IMR-90 (cell line): ENCODE data around the gene TSG101. TPM values are rescaled to one million over a fixed set of nuclear protein-coding genes. Genes with fewer than 3 reads are reported as not detected.

ENCODE experiments used
- ATAC-seq: fragments of 200-7000 bp; cut with Tn5 transposase; 2 replicates; pipeline ENCODE4 v1.9.1; 2020; ENCODE audit warnings: low read depth, mild to moderate bottlenecking, moderate library complexity
- BruUV-seq: library from RNA; stranded (reverse); fragments of 400-500 nt; replicated peaks from 2 replicates; lab custom pipeline; 2021; lab: Mats Ljungman, UMichigan
- CTCF ChIA-PET: fragments of 300-600 bp; formaldehyde crosslinking; extraction: SDS; loops from one replicate; lab custom pipeline; 2021; ENCODE audit warnings: antibody characterized with exemption; lab: Yijun Ruan, JAX
- POLR2A ChIA-PET: fragments of 300-600 bp; sonication (Branson Sonifier 250); formaldehyde crosslinking; loops from one replicate; lab custom pipeline; 2022; ENCODE audit warnings: antibody characterized with exemption; ENCODE audit not compliant: unreplicated experiment; lab: Charles Lee
- DNase-seq: peaks from one replicate; pipeline ENCODE4 v3.0.0; 2013
- H2AFZ ChIP-seq: replicated peaks from 2 replicates; pipeline ENCODE3; 2013; ENCODE audit warnings: low read length, mild to moderate bottlenecking; ENCODE audit not compliant: poor library complexity
- H2AK5ac ChIP-seq: 2 replicates; pipeline ENCODE4 v1.6.1; 2013; ENCODE audit warnings: low read depth, low read length, inconsistent platforms
- H2AK9ac ChIP-seq: replicated peaks from 2 replicates; pipeline ENCODE3; 2013; ENCODE audit warnings: mild to moderate bottlenecking, low read depth, low read length, moderate library complexity; ENCODE audit not compliant: poor library complexity
- H2BK120ac ChIP-seq: 2 replicates; pipeline ENCODE4 v1.6.1; 2013; ENCODE audit warnings: low read depth, low read length, inconsistent platforms
- H2BK15ac ChIP-seq: 3 replicates; pipeline ENCODE4 v1.6.1; 2013; ENCODE audit warnings: low read depth, low read length, inconsistent platforms
- H2BK20ac ChIP-seq: 2 replicates; pipeline ENCODE4 v1.6.1; 2013; ENCODE audit warnings: low read depth, mild to moderate bottlenecking, inconsistent platforms, low read length, moderate library complexity
- H2BK5ac ChIP-seq: 2 replicates; pipeline ENCODE4 v1.6.1; 2013; ENCODE audit warnings: mild to moderate bottlenecking, low read depth, low read length, inconsistent platforms; ENCODE audit not compliant: poor library complexity, severe bottlenecking
- H3K14ac ChIP-seq: replicated peaks from 2 replicates; pipeline ENCODE4 v1.6.1; 2013; ENCODE audit warnings: low read depth, low read length, inconsistent platforms
- H3K18ac ChIP-seq: 2 replicates; pipeline ENCODE4 v1.6.1; 2013; ENCODE audit warnings: low read depth, low read length, control low read depth
- H3K23ac ChIP-seq: 2 replicates; pipeline ENCODE4 v1.6.1; 2013; ENCODE audit warnings: low read depth, low read length, inconsistent platforms
- H3K27ac ChIP-seq: 2 replicates; pipeline ENCODE4 v1.5.1; 2013; ENCODE audit warnings: mild to moderate bottlenecking, control low read depth, low read length; ENCODE audit not compliant: insufficient read depth
- H3K27me3 ChIP-seq: 2 replicates; pipeline ENCODE4 v1.6.1; 2013; ENCODE audit warnings: low read length; ENCODE audit not compliant: control insufficient read depth, insufficient read depth
- H3K36me3 ChIP-seq: 2 replicates; pipeline ENCODE4 v1.6.1; 2013; ENCODE audit warnings: low read length, mixed read lengths; ENCODE audit not compliant: control insufficient read depth, insufficient read depth
- H3K4ac ChIP-seq: 2 replicates; pipeline ENCODE4 v1.6.1; 2013; ENCODE audit warnings: low read depth, low read length, inconsistent platforms
- H3K4me1 ChIP-seq: 2 replicates; pipeline ENCODE4 v1.6.1; 2013; ENCODE audit warnings: low read length, mixed read lengths; ENCODE audit not compliant: control insufficient read depth, insufficient read depth
- H3K4me2 ChIP-seq: 2 replicates; pipeline ENCODE4 v1.6.1; 2013; ENCODE audit warnings: low read depth, mild to moderate bottlenecking, control low read depth, low read length, moderate library complexity
- H3K4me3 ChIP-seq: 2 replicates; pipeline ENCODE4 v1.5.1; 2013; ENCODE audit warnings: low read depth, mild to moderate bottlenecking, control low read depth, low read length, moderate library complexity; ENCODE audit not compliant: insufficient read depth
- H3K56ac ChIP-seq: 2 replicates; pipeline ENCODE4 v1.6.1; 2013; ENCODE audit warnings: low read length, inconsistent platforms; ENCODE audit not compliant: insufficient read depth; ENCODE audit errors: extremely low read depth
- H3K79me1 ChIP-seq, 2 experiments: 2 replicates each; pipeline ENCODE4 v1.6.1; 2013; ENCODE audit warnings: low read length in 2 of 2, inconsistent platforms in 1 of 2, low read depth in 1 of 2
- H3K9ac ChIP-seq: 2 replicates; pipeline ENCODE4 v1.6.1; 2013; ENCODE audit warnings: low read depth, low read length, control low read depth
- H3K9me1 ChIP-seq: 2 replicates; pipeline ENCODE4 v1.6.1; 2013; ENCODE audit warnings: low read length, inconsistent platforms; ENCODE audit not compliant: insufficient read depth
- H3K9me3 ChIP-seq: 2 replicates; pipeline ENCODE4 v1.6.1; 2013; ENCODE audit warnings: low read length; ENCODE audit not compliant: control insufficient read depth, insufficient read depth
- H4K20me1 ChIP-seq: 2 replicates; pipeline ENCODE4 v1.6.1; 2013; ENCODE audit warnings: low read length, inconsistent platforms; ENCODE audit not compliant: insufficient read depth
- H4K5ac ChIP-seq: 2 replicates; pipeline ENCODE4 v1.6.1; 2013; ENCODE audit warnings: mild to moderate bottlenecking, low read depth, low read length, control low read depth
- H4K8ac ChIP-seq, 2 experiments: 2 replicates each; pipeline ENCODE4 v1.6.1; 2013; ENCODE audit warnings: low read depth in 2 of 2, low read length in 2 of 2, control low read depth in 1 of 2, inconsistent platforms in 1 of 2
- H4K91ac ChIP-seq: 2 replicates; pipeline ENCODE4 v1.6.1; 2013; ENCODE audit warnings: low read depth, low read length, inconsistent platforms; ENCODE audit not compliant: insufficient read depth
- CTCF ChIP-seq: conservative IDR thresholded peaks from 2 replicates; pipeline ENCODE4 v1.5.1; 2012; ENCODE audit warnings: mild to moderate bottlenecking, low read depth, low read length, improper control_type of control experiment
- MAFK ChIP-seq: IDR thresholded peaks from 2 replicates; pipeline ENCODE4 v1.6.1; 2012; ENCODE audit warnings: low read depth, low read length, improper control_type of control experiment
- RFX5 ChIP-seq: IDR thresholded peaks from 2 replicates; pipeline ENCODE4 v1.8.0; 2012; ENCODE audit warnings: low read depth, mild to moderate bottlenecking, low read length, moderate library complexity
- WGBS, 2 experiments: methylation state at CpG; one replicate each; pipeline versions ENCODE4 v1.1.5 to v1.1.7; 2013; ENCODE audit warnings: missing lambda C conversion rate in 2 of 2; ENCODE audit not compliant: insufficient read length in 1 of 2; ENCODE audit errors: extremely low coverage in 2 of 2; 5-methylcytosine and 5-hydroxymethylcytosine counted together
- dilution Hi-C: fragments of 300-500 bp; cut with HindIII; formaldehyde crosslinking; loops from one replicate; pipeline ENCODE4 v1.14.3; 2018; ENCODE audit warnings: low sequenced_read_pairs; ENCODE audit not compliant: unreplicated experiment
- in situ Hi-C: fragments of 300-500 bp; cut with MboI; formaldehyde crosslinking; loops from 3 replicates; pipeline ENCODE4 v1.14.3; 2019; ENCODE audit warnings: low sequenced_read_pairs, inconsistent platforms, mixed read lengths
- intact Hi-C: fragments of 100-400 bp; cut with micrococcal nuclease; formaldehyde crosslinking; loops from 2 replicates; pipeline ENCODE4 v1.10.0; 2022
- polyA plus RNA-seq, 3 experiments: library from polyadenylated mRNA; depleted of rRNA; stranded (reverse); fragments of >200 nt; gene quantifications; 2 replicates each; pipeline ENCODE4 v1.2.3, GENCODE V29; 2012; ENCODE audit warnings: low replicate concordance in 1 of 3
- total RNA-seq: library from RNA; depleted of rRNA; stranded (reverse); fragments of >200 nt; gene quantifications from 2 replicates; pipeline ENCODE4 v1.2.3, GENCODE V29; 2012

Gene TSG101
- total and polyA plus RNA-seq, 2 of the 4 experiments (the other 2 are of a cell fraction): 67.4 to 113 TPM

- Histone ChIP-seq H2AK9ac (no peak within 1 kb of the TSS), H2AFZ (peak within 1 kb of the TSS; percentile 76)
- CTCF ChIA-PET: interaction anchor here (0.6 kb wide), 1 partner anchor 173 kb away, joined by 4 read pairs; no protein-coding TSS in a partner anchor
Measured at GRCh38 chr11:18455686-18456372, 70.9 kb downstream of the TSG101 start, which contains the start of gene LDHAL6A. TSS of gene LDHAL6A (plus strand) at chr11:18455856. CDS start at chr11:18456681, 825 bp downstream.

More at GRCh38 chr11:18455686-18456372, 70.9 kb downstream of the TSG101 start, which contains the start of gene LDHAL6A:
- Histone ChIP-seq H3K79me1 (no peaks in the 10 kb centered on the region), H3K23ac (no peak within 1 kb of the TSS), H2BK5ac (no peak within 1 kb of the TSS), H4K5ac (no peak within 1 kb of the TSS), H2AK5ac (no peak within 1 kb of the TSS), H2BK15ac (no peak within 1 kb of the TSS), H3K27me3 (peaks cover 6% of the 10 kb centered on the region; the same call in 1 of the 2 replicates), H3K4me3 (no peak within 1 kb of the TSS), H4K20me1 (no peaks in the 10 kb centered on the region), H3K9me1 (no peaks in the 10 kb centered on the region), H3K9me3 (no peaks in the 10 kb centered on the region), H3K4me1 (no peaks in the 10 kb centered on the region), H3K4me2 (no peak within 1 kb of the TSS), H2BK120ac (no peak within 1 kb of the TSS), H3K9ac (no peak within 1 kb of the TSS), H2BK20ac (no peak within 1 kb of the TSS), H3K4ac (no peak within 1 kb of the TSS), H3K27ac (no peak within 1 kb of the TSS), H3K56ac (no peak within 1 kb of the TSS), H3K14ac (no peak within 1 kb of the TSS), H3K36me3 (no peaks in the 10 kb centered on the region), H3K18ac (no peak within 1 kb of the TSS), H4K91ac (no peak within 1 kb of the TSS), H4K8ac (no peak within 1 kb of the TSS)
- intact Hi-C loops (no loop called here), dilution Hi-C loops (no loop called here), in situ Hi-C loops (no loop called here)
- 43% methylated on average over 8 of the region's 47 CpGs; no CpG with 5 or more reads in 1 of the 2 experiments for WGBS, 2 experiments
- DNase-seq (no peak), ATAC-seq (no peak)
- no TSS peak for BruUV-seq
- TF ChIP-seq CTCF: no peak
- TF ChIP-seq MAFK: no peak
- no peak for TF ChIP-seq RFX5
- POLR2A ChIA-PET: no interaction called here
